Heart left ventricle (tissue), 16 donors: ENCODE measurements around the gene CHD3. TPM values are rescaled to one million over a fixed set of nuclear protein-coding genes. Genes with fewer than 3 reads are reported as not detected.

ENCODE experiments used
- ATAC-seq, 4 donors: fragments of 200-7000 bp; cut with Tn5 transposase; one replicate each; pipeline ENCODE4 v1.9.1; 2020 to 2022; ENCODE audit warnings: moderate library complexity in 4 of 4, mild to moderate bottlenecking in 3 of 4, moderate number of reproducible peaks in 1 of 4
- DNase-seq, 5 donors: peaks; one replicate each; pipeline ENCODE4 v3.0.0-alpha.2; 2020
- H3K27ac ChIP-seq, 12 donors: fragments of 200-600 bp; sonication (generic) in 4 of 12; one replicate each; pipeline versions ENCODE4 v1.5.0 to v1.8.0; 2016 to 2022; ENCODE audit warnings: mild to moderate bottlenecking in 2 of 12
- H3K27me3 ChIP-seq, 9 donors: fragments of 200-600 bp; sonication (generic) in 2 of 9; one replicate each; pipeline versions ENCODE4 v1.5.1 to v1.8.0; 2016 to 2022; ENCODE audit warnings: mild to moderate bottlenecking in 3 of 9
- H3K36me3 ChIP-seq, 9 donors: fragments of 200-600 bp; sonication (generic) in 2 of 9; one replicate each; pipeline versions ENCODE4 v1.5.0 to v1.8.0; 2018 to 2022; ENCODE audit warnings: mild to moderate bottlenecking in 2 of 9
- H3K4me1 ChIP-seq, 12 donors: fragments of 200-600 bp; sonication (generic) in 4 of 12; one replicate each; pipeline versions ENCODE4 v1.5.0 to v1.8.0; 2016 to 2022; ENCODE audit warnings: mild to moderate bottlenecking in 3 of 12
- H3K4me3 ChIP-seq, 12 donors: fragments of 200-600 bp; sonication (generic) in 4 of 12; one replicate each; pipeline versions ENCODE4 v1.5.0 to v1.8.0; 2017 to 2022; ENCODE audit warnings: mild to moderate bottlenecking in 9 of 12, moderate library complexity in 4 of 12
- H3K9me3 ChIP-seq, 12 donors: fragments of 200-600 bp; sonication (generic) in 4 of 12; one replicate each; pipeline versions ENCODE4 v1.5.0 to v1.8.0; 2016 to 2022; ENCODE audit warnings: mild to moderate bottlenecking in 1 of 12
- POLR2A ChIP-seq, 2 donors: fragments of 450-650 bp; IDR thresholded peaks; one replicate each; pipeline ENCODE4 v1.6.1; 2017; ENCODE audit warnings: antibody characterized with exemption in 2 of 2, mild to moderate bottlenecking in 2 of 2, moderate library complexity in 2 of 2
- WGBS, 4 donors: extraction: QIAGEN DNeasy Blood & Tissue Kit in 2 of 4; methylation state at CpG; one replicate each; pipeline versions ENCODE4 v1.1.5 to v1.1.7; 2013 to 2018; 5-methylcytosine and 5-hydroxymethylcytosine counted together
- intact Hi-C, 10 donors: fragments of 100-400 bp; cut with DNase I; formaldehyde crosslinking; loops; one replicate each; pipeline versions ENCODE4 v1.11.1 to v1.14.2; 2022
- long read RNA-seq, 3 donors: library from polyadenylated mRNA; unstranded; transcript quantifications; one replicate each; pipeline ENCODE4 v2.0.0, GENCODE V29; 2020 to 2021
- polyA plus RNA-seq, 2 donors: library from polyadenylated mRNA; stranded (reverse); fragments of 200-250 nt; gene quantifications; one replicate each; pipeline ENCODE4 v1.2.3, GENCODE V29; 2013
- total RNA-seq, 9 donors: library from RNA; depleted of rRNA in 2 of 9; stranded (reverse); fragments of >200 nt in 2 of 9; fragmentation: NEBNext Ultra II Directional in 3 of 9; extraction: Animal tissue kit (Norgen Biotek cat#: 25700) in 3 of 9; gene quantifications; one replicate each; pipeline versions ENCODE4 v1.1.0 to v1.2.4, GENCODE V29; 2016 to 2023
- TF ChIP-seq, protein P1 (sequence below), 12 donors: fragments of 200-600 bp; sonication (generic) in 4 of 12; IDR thresholded peaks; one replicate each; pipeline versions ENCODE4 v1.5.0 to v1.8.0; 2018 to 2022; ENCODE audit warnings: antibody characterized with exemption in 12 of 12, mild to moderate bottlenecking in 5 of 12
- donor health status: ischemic (EF 13 %, LVEDD 7.1; RV severe dilation, severe dysfunction).
- donor health status: healthy with polysubstance abuse.
- donor health status: DM: no; HTN: yes; CAD: no.
- donor health status: DM: no; HTN: no; CAD: no.
- donor health status: ischemic (EF 25% LVEDD 6.9; RV normal size, moderate dysfunction).
- donor health status: ischemic (EF 25% LVEDD 5.7; RV mildly dilated, moderate dysfunction).
- donor health status: healthy.
- donor health status: DM: yes; HTN: yes; CAD: no.
- donor health status: ischemic (EF 35%, LVEDD 5.7; RV mildly dilated, moderate dysfunction).
- donor health status: nonischemic (EF 11% LVEDD 7.7; RV severe dilation, severe dysfunction).
- donor health status: DM: yes; HTN: yes; CAD: no.
- donor health status: PGD.
- donor health status: ischemic (EF 29% LVEDD 5.4; RV normal size, mild dysfunction).
- donor health status: nonischemic (EF 23%, LVEDD 6.1; RV moderate dilation, normal function).

Gene CHD3
- total RNA-seq, result 10 to 100 TPM in 6 of 9 donors, 1 to 10 TPM in 3; 6.7 to 30.6 (median 13.6) TPM
- 10 to 100 TPM; 17.5 to 17.9 TPM for polyA plus RNA-seq
- long read RNA-seq, donor 1, partial matches to known transcripts, result 3 of 5 reads
- long read RNA-seq, donor 1, other reads (novel, unspliced or antisense), result 0 of 5 reads
- long read RNA-seq, donor 2, partial matches to known transcripts, result 8 of 12 reads
- long read RNA-seq, donor 2, other reads (novel, unspliced or antisense), result 3 of 12 reads
- long read RNA-seq, donor 3, partial matches to known transcripts, result 4 of 4 reads
- long read RNA-seq, donor 3, other reads (novel, unspliced or antisense), result 0 of 4 reads

DNA sequence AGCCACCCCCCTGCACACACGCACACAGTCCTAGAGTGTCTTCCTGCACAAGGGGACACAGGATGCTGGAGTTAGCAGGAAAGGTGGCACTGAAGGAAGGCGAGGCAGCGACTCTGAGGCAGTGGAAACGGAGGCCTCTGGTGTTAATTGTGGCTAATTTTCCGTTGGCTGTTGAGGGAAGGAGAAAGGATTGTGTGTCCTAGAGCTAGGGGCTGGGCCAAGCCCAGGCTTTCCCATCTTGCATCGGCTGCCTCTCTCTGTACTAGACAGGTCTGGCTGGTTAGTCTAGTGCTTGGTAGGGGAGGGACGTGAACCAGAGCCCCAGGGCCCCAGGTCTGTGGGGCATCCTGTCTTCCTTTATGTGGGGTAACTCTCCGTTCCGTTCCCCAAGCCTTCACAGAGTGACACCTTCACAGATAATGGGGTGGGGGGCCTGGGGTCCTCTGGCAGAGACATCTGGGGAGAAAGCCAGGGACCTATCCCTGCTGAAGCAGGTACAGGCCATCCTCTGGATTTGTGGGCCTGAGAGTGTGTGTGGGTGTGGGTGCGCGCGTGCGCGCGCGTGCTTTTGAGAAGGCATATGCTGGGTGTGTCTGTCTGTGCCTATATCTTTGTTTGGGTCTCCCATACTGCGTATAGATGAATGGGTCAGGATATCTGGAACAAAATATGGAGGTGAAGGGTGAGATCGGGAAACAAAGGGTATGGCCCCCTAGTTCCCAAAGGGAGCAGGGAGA is at the start of gene CHD3:
CHD3 (plus strand) TSS at position 606 of the 737 bp plus-strand sequence. CDS start 212 bp downstream, outside the sequence.
- intact Hi-C loops, result loop anchor here in 4 of 10 donors (2.0 to 5.0 kb wide), 5 partner anchors 26 to 44 kb away; partner anchors contain the start of genes CNTROB (in 2 of the 4), NAA38 (in 1 of the 4) and TRAPPC1 (in 1 of the 4)
- peak within 1 kb of the TSS; percentile 72 to 98 (median 91) for H3K27ac ChIP-seq
- no peaks in the 10 kb centered on the region for H3K9me3 ChIP-seq
- peaks cover 0 to 34% (median 20%) of the 10 kb centered on the region in 9 donors for H3K36me3 ChIP-seq
- WGBS, 4 donors, result 28 to 41% (median 33%) methylated on average over 17 to 18 of the region's 18 CpGs
- H3K4me1 ChIP-seq, result peaks cover 17 to 57% (median 44%) of the 10 kb centered on the region in 12 donors
- H3K4me3 ChIP-seq, result peak within 1 kb of the TSS; percentile 8 to 86 (median 76)
- no peaks in the 10 kb centered on the region for H3K27me3 ChIP-seq
- TF ChIP-seq, protein P1, sequence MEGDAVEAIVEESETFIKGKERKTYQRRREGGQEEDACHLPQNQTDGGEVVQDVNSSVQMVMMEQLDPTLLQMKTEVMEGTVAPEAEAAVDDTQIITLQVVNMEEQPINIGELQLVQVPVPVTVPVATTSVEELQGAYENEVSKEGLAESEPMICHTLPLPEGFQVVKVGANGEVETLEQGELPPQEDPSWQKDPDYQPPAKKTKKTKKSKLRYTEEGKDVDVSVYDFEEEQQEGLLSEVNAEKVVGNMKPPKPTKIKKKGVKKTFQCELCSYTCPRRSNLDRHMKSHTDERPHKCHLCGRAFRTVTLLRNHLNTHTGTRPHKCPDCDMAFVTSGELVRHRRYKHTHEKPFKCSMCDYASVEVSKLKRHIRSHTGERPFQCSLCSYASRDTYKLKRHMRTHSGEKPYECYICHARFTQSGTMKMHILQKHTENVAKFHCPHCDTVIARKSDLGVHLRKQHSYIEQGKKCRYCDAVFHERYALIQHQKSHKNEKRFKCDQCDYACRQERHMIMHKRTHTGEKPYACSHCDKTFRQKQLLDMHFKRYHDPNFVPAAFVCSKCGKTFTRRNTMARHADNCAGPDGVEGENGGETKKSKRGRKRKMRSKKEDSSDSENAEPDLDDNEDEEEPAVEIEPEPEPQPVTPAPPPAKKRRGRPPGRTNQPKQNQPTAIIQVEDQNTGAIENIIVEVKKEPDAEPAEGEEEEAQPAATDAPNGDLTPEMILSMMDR (IDR thresholded peaks at IDR 0.05), result no peak
- TF ChIP-seq POLR2A (IDR thresholded peaks at IDR 0.05), result no peak
- DNase-seq (peak in 1 of 5 donors; percentile 40), ATAC-seq (peak; percentile 4 to 71 (median 32))

DNA sequence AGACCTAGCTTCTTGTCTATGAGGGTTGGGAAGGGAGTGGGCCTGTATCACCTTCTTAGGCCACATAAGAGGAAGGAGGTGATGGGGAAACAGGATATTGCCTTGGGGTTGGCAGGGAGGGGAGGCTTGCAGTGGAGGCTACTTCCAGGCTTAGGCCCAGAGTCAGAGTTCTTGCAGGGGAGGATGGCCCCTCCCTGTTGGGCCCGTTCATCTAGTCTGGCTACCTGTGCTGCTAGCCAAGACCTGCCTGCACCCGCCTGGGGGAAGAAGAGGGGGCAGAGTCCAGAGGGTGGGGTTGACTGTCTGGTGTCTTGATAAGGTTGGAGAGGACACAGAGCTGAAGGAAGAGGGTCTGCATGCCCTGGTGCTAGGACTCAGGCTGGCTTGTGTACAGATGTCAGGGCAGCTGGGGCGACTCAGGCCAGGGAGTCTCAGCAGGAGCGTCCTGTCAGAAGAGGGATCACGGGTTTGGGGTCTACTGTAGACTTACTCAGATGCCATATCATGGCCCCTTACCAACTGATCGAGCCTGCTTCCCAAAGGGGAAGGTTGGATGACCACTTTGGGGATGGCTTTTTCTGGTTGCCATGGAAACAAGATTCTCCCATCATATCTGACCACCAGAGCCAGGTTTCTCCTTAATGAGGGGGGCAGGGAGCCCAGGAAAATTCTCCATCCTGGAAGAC is 49.3 kb upstream of the CHD3 start:
- H3K27ac ChIP-seq, result peak overlapping the region in 8 of 12 donors; percentile 22 to 99 (median 51)
- no peak for TF ChIP-seq POLR2A (IDR thresholded peaks at IDR 0.05)
- TF ChIP-seq, protein P1 (IDR thresholded peaks at IDR 0.05), result no peak
- DNase-seq, result peak in 1 of 5 donors; percentile 29
- no peak for ATAC-seq
- H3K9me3 ChIP-seq, result no peaks in the 10 kb centered on the region
- H3K4me3 ChIP-seq, result peak overlapping the region in 2 of 12 donors; percentile 6 to 35
- intact Hi-C loops, result loop anchor here in 2 of 10 donors (5.0 kb wide), 2 partner anchors 152 to 298 kb away; partner anchors contain the start of genes TP53 (in 1 of the 2) and WRAP53 (in 1 of the 2)
- WGBS, 4 donors, result 58 to 68% (median 62%) methylated on average over 6 of the region's 6 CpGs
- no peaks in the 10 kb centered on the region for H3K27me3 ChIP-seq
- H3K4me1 ChIP-seq, result peaks cover 5 to 80% (median 48%) of the 10 kb centered on the region in 12 donors
- H3K36me3 ChIP-seq, result peaks cover 0 to 12% (median 4%) of the 10 kb centered on the region in 9 donors

DNA sequence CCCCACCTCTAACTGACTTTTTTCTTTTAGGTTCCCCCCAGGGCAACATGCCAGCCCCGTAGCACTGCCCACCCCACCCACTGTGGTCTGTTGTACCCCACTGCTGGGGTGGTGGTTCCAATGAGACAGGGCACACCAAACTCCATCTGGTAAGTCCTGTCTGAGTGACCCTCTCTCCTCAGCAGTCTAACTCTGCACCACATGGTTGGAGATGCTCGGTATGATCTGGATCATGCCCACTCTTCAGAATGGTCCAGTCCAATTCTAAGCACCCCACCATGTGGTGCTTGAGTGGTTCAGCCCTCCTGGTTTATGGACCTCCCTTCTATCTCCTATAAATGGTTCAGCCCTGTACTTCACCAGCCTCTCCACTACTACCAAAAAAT is 48.7 kb upstream of the CHD3 start:
- DNase-seq (no peak), ATAC-seq (no peak)
- peak overlapping the region in 6 of 12 donors; percentile 25 to 99 (median 96) for H3K27ac ChIP-seq
- no peaks in the 10 kb centered on the region for H3K27me3 ChIP-seq
- intact Hi-C loops, result loop anchor here in 5 of 10 donors (5.0 to 10.0 kb wide), 8 partner anchors 153 to 605 kb away; partner anchors contain the start of genes PER1 (in 2 of the 5), CHRNB1 (in 1 of the 5), DVL2 (in 1 of the 5) and GABARAP (in 1 of the 5)
- H3K4me3 ChIP-seq, result peak overlapping the region in 1 of 12 donors; percentile 2
- peaks cover 0 to 12% (median 4%) of the 10 kb centered on the region in 9 donors for H3K36me3 ChIP-seq
- H3K4me1 ChIP-seq, result peaks cover 5 to 82% (median 49%) of the 10 kb centered on the region in 12 donors
- 46 to 55% (median 48%) methylated on average over 2 of the region's 2 CpGs for WGBS, 4 donors
- no peaks in the 10 kb centered on the region for H3K9me3 ChIP-seq
- TF ChIP-seq, protein P1 (IDR thresholded peaks at IDR 0.05), result no peak
- TF ChIP-seq POLR2A (IDR thresholded peaks at IDR 0.05), result no peak
